HepG2 (cell line): Measurements from ENCODE around the gene S100A12. TPM values are rescaled to one million over a fixed set of nuclear protein-coding genes. Genes with fewer than 3 reads are reported as not detected.

Experiments
- ARID3A ChIP-seq: IDR thresholded peaks from 2 replicates; pipeline ENCODE4 v1.6.1; 2012; ENCODE audit warnings: low read depth, low read length, improper control_type of control experiment
- CAMTA2 ChIP-seq: sonication (generic); formaldehyde crosslinking; IDR thresholded peaks from 2 replicates; pipeline ENCODE4 v1.4.0; 2020; ENCODE audit warnings: mild to moderate bottlenecking, missing genetic modification reagents, borderline replicate concordance
- ETS1 ChIP-seq: sonication (generic); formaldehyde crosslinking; IDR thresholded peaks from 2 replicates; pipeline ENCODE4 v1.4.0; 2020; ENCODE audit warnings: missing genetic modification reagents
- HHEX ChIP-seq: IDR thresholded peaks from 2 replicates; pipeline ENCODE4 v1.6.1; 2016; ENCODE audit warnings: control low read depth
- HNRNPUL1 ChIP-seq: fragments of 200-400 bp; formaldehyde crosslinking; IDR thresholded peaks from 2 replicates; pipeline ENCODE4 v1.6.1; 2017; ENCODE audit warnings: low read depth, mild to moderate bottlenecking, low read length, moderate library complexity
- KLF16 ChIP-seq, 2 experiments: sonication (generic) in 1 of 2; formaldehyde crosslinking in 1 of 2; IDR thresholded peaks; 2 replicates each; pipeline versions ENCODE4 v1.6.1 to v1.8.0; 2016 to 2023; ENCODE audit warnings: missing genetic modification reagents in 2 of 2, missing compliant biosample characterization in 1 of 2
- NFATC3 ChIP-seq: sonication (generic); formaldehyde crosslinking; IDR thresholded peaks from 2 replicates; pipeline ENCODE4 v1.5.1; 2020; ENCODE audit warnings: mild to moderate bottlenecking, missing genetic modification reagents
- NFIC ChIP-seq: IDR thresholded peaks from 2 replicates; pipeline ENCODE4 v1.6.1; 2012; ENCODE audit warnings: mild to moderate bottlenecking, low read length, inconsistent platforms
- NKX3-1 ChIP-seq: sonication (generic); formaldehyde crosslinking; IDR thresholded peaks from 2 replicates; pipeline ENCODE4 v1.5.0; 2020; ENCODE audit warnings: missing genetic modification reagents
- NR2C2 ChIP-seq: sonication (generic); formaldehyde crosslinking; IDR thresholded peaks from 2 replicates; pipeline ENCODE4 v1.4.0; 2020; ENCODE audit warnings: missing genetic modification reagents, mild to moderate bottlenecking, moderate library complexity, borderline replicate concordance
- SRSF4 ChIP-seq: fragments of 200-400 bp; formaldehyde crosslinking; IDR thresholded peaks from one replicate; pipeline ENCODE4 v1.6.1; 2018; ENCODE audit warnings: mild to moderate bottlenecking, low read depth, low read length, moderate library complexity; ENCODE audit not compliant: poor library complexity, severe bottlenecking
- SSRP1 ChIP-seq: IDR thresholded peaks from 2 replicates; pipeline ENCODE4 v1.6.1; 2016; ENCODE audit warnings: control low read depth
- ZBED4 ChIP-seq: sonication (generic); formaldehyde crosslinking; IDR thresholded peaks from 2 replicates; pipeline ENCODE4 v1.4.0; 2020; ENCODE audit warnings: missing genetic modification reagents, borderline replicate concordance
- ZIK1 ChIP-seq: sonication (generic); formaldehyde crosslinking; IDR thresholded peaks from 2 replicates; pipeline ENCODE4 v1.5.0; 2020; ENCODE audit warnings: mild to moderate bottlenecking, low read depth, missing genetic modification reagents, borderline replicate concordance
- ZNF232 ChIP-seq: sonication (generic); formaldehyde crosslinking; IDR thresholded peaks from 2 replicates; pipeline ENCODE4 v1.4.0; 2020; ENCODE audit warnings: missing genetic modification reagents, borderline replicate concordance
- ZNF24 ChIP-seq: fragments of 450-650 bp; IDR thresholded peaks from 2 replicates; pipeline ENCODE4 v1.6.1; 2017; ENCODE audit warnings: antibody characterized with exemption, mild to moderate bottlenecking
- ZNF281 ChIP-seq: sonication (generic); formaldehyde crosslinking; IDR thresholded peaks from 2 replicates; pipeline ENCODE4 v1.4.0; 2020; ENCODE audit warnings: missing genetic modification reagents, borderline replicate concordance
- ZNF30 ChIP-seq: sonication (generic); formaldehyde crosslinking; IDR thresholded peaks from 2 replicates; pipeline ENCODE4 v1.5.0; 2020; ENCODE audit warnings: mild to moderate bottlenecking, missing genetic modification reagents
- ZNF329 ChIP-seq: sonication (generic); formaldehyde crosslinking; IDR thresholded peaks from 2 replicates; pipeline ENCODE4 v1.9.0; 2021; ENCODE audit warnings: low read depth, mild to moderate bottlenecking, missing genetic modification reagents
- ZNF724P ChIP-seq: sonication (generic); formaldehyde crosslinking; IDR thresholded peaks from 2 replicates; pipeline ENCODE4 v1.8.0; 2022; ENCODE audit warnings: missing genetic modification reagents, borderline replicate concordance
- ZSCAN21 ChIP-seq: sonication (generic); formaldehyde crosslinking; IDR thresholded peaks from 2 replicates; pipeline ENCODE4 v1.8.0; 2022; ENCODE audit warnings: mild to moderate bottlenecking, missing genetic modification reagents, moderate library complexity, borderline replicate concordance
- polyA plus RNA-seq, 8 experiments: library from polyadenylated mRNA; depleted of rRNA in 3 of 8; stranded (reverse) in 7 of 8; unstranded in 1 of 8; fragments of >200 nt; fragmentation: Illumina TruSeq in 4 of 8; extraction: Trizol in 4 of 8; gene quantifications; 2 replicates each; pipeline versions ENCODE4 v1.2.1 to v1.2.3, GENCODE V29; 2011 to 2016; ENCODE audit warnings: low read depth in 4 of 8, missing spikeins in 1 of 8, mixed read lengths in 1 of 8; ENCODE audit not compliant: insufficient read depth in 1 of 8
- total RNA-seq, 5 experiments: library from RNA; depleted of rRNA; stranded (reverse); fragments of >200 nt; fragmentation: Illumina TruSeq; extraction: Trizol; gene quantifications; 2 replicates each; pipeline ENCODE4 v1.2.3, GENCODE V29; 2016; ENCODE audit warnings: low read depth in 1 of 5

S100A12 gene
- total and polyA plus RNA-seq, 2 of the 13 experiments (the other 11 are each of a cell fraction or from before 2014, with no cell fraction given): not detected

- TF ChIP-seq NFIC: no peak
- no peak for TF ChIP-seq HNRNPUL1
- no peak for TF ChIP-seq ZSCAN21 (CRISPR knock-in tag)
- no peak for TF ChIP-seq HHEX
- no peak for TF ChIP-seq NR2C2 (CRISPR knock-in tag)
- peak in 1 of 2 experiments; percentile 67; a peak in 1 of 4 replicates for TF ChIP-seq KLF16 (CRISPR knock-in tag; IDR thresholded peaks at IDR 0.05)
- no peak for TF ChIP-seq ZNF724P (CRISPR knock-in tag)
- no peak for TF ChIP-seq ETS1 (CRISPR knock-in tag)
- TF ChIP-seq ZIK1 (CRISPR knock-in tag): no peak
- no peak for TF ChIP-seq ZNF329 (CRISPR knock-in tag)
- TF ChIP-seq ARID3A: no peak
- no peak for TF ChIP-seq ZNF24
- no peak for TF ChIP-seq SSRP1 (CRISPR knock-in tag)
- no peak for TF ChIP-seq CAMTA2 (CRISPR knock-in tag)
- no peak for TF ChIP-seq ZNF30 (CRISPR knock-in tag)
- TF ChIP-seq ZNF232 (CRISPR knock-in tag): peak; percentile 79; the same call in 1 of the 2 replicates
- no peak for TF ChIP-seq ZNF281
- no peak for TF ChIP-seq SRSF4
- no peak for TF ChIP-seq NFATC3 (CRISPR knock-in tag)
- peak; percentile 93 for TF ChIP-seq NKX3-1 (CRISPR knock-in tag)
- no peak for TF ChIP-seq ZBED4 (CRISPR knock-in tag)
Measured at GRCh38 chr1:153422450-153423068, 47.1 kb upstream of the S100A12 start (continued).
